Loucy (cell line): ENCODE data around the gene ARHGAP4.

Source experiments
- H2AFZ ChIP-seq: fragments of 200-600 bp; sonication (generic); 2 replicates; pipeline ENCODE4 v1.6.0; 2016; ENCODE audit warnings: antibody characterized with exemption, mild to moderate bottlenecking, low read length, moderate library complexity
- H3F3A ChIP-seq: fragments of 200-600 bp; 2 replicates; pipeline ENCODE4 v1.6.0; 2016; ENCODE audit warnings: antibody characterized with exemption, low read depth, mild to moderate bottlenecking
- H3K27me3 ChIP-seq: fragments of 200-600 bp; sonication (generic); 2 replicates; pipeline ENCODE4 v1.6.1; 2014; ENCODE audit warnings: low read length, mild to moderate bottlenecking; ENCODE audit not compliant: insufficient read depth, poor library complexity, severe bottlenecking
- H3K36me3 ChIP-seq: fragments of 200-600 bp; sonication (generic); 2 replicates; pipeline ENCODE4 v1.6.1; 2016; ENCODE audit warnings: low read length; ENCODE audit not compliant: insufficient read depth
- H3K4me1 ChIP-seq: fragments of 200-600 bp; sonication (generic); 2 replicates; pipeline ENCODE4 v1.5.1; 2014; ENCODE audit warnings: low read length, mild to moderate bottlenecking; ENCODE audit not compliant: insufficient read depth, poor library complexity, severe bottlenecking
- H3K4me2 ChIP-seq: fragments of 200-600 bp; sonication (generic); 2 replicates; pipeline ENCODE4 v1.6.0; 2014; ENCODE audit warnings: antibody characterized with exemption, low read length, low read depth, mild to moderate bottlenecking; ENCODE audit not compliant: poor library complexity, severe bottlenecking
- H3K4me3 ChIP-seq: fragments of 200-600 bp; sonication (generic); 2 replicates; pipeline ENCODE4 v1.5.1; 2014; ENCODE audit warnings: low read length, mild to moderate bottlenecking, mixed read lengths; ENCODE audit not compliant: poor library complexity, severe bottlenecking
- H3K79me2 ChIP-seq: fragments of 200-600 bp; sonication (generic); 2 replicates; pipeline ENCODE4 v1.6.1; 2014; ENCODE audit warnings: low read length; ENCODE audit not compliant: insufficient read depth
- H3K9ac ChIP-seq: fragments of 200-600 bp; sonication (generic); 2 replicates; pipeline ENCODE4 v1.6.0; 2014; ENCODE audit warnings: mild to moderate bottlenecking, low read depth, low read length, moderate library complexity; ENCODE audit not compliant: poor library complexity, severe bottlenecking
- H3K9me2 ChIP-seq: fragments of 200-600 bp; sonication (generic); replicated peaks from 2 replicates; pipeline ENCODE4 v1.6.1; 2016; ENCODE audit warnings: low read depth, low read length, mixed read lengths
- H3K9me3 ChIP-seq: fragments of 200-600 bp; sonication (generic); 2 replicates; pipeline ENCODE4 v1.6.1; 2014; ENCODE audit warnings: mild to moderate bottlenecking, antibody characterized with exemption, low read length, low read depth; ENCODE audit not compliant: insufficient read depth
- H4K20me1 ChIP-seq: fragments of 200-600 bp; sonication (generic); 2 replicates; pipeline ENCODE4 v1.6.0; 2014; ENCODE audit warnings: antibody characterized with exemption, low read length, mild to moderate bottlenecking; ENCODE audit not compliant: insufficient read depth, poor library complexity, severe bottlenecking
- CTCF ChIP-seq: fragments of 200-600 bp; sonication (generic); conservative IDR thresholded peaks from 2 replicates; pipeline ENCODE4 v1.5.1; 2014; ENCODE audit warnings: mild to moderate bottlenecking, antibody characterized with exemption, low read length
- EZH2phosphoT487 ChIP-seq: fragments of 200-600 bp; IDR thresholded peaks from 2 replicates; pipeline ENCODE4 v1.6.1; 2018; ENCODE audit warnings: antibody characterized with exemption, mild to moderate bottlenecking, moderate library complexity, borderline replicate concordance

The ARHGAP4 gene

GRCh38 chrX:153869473-153870287, 56.4 kb downstream of the ARHGAP4 start:
- no peaks in the 10 kb centered on the region for H3K79me2 ChIP-seq

GRCh38 chrX:153868576-153869472, 57.2 kb downstream of the ARHGAP4 start:
- TF ChIP-seq EZH2phosphoT487 (no peak), CTCF (no peak)
- Histone ChIP-seq H3K9me2 (no peaks in the 10 kb centered on the region), H2AFZ (no peak overlapping the region), H3K4me2 (no peak overlapping the region), H3K36me3 (no peaks in the 10 kb centered on the region), H3K4me1 (no peaks in the 10 kb centered on the region), H3K79me2 (no peaks in the 10 kb centered on the region), H3K9me3 (no peaks in the 10 kb centered on the region), H3F3A (no peaks in the 10 kb centered on the region), H3K4me3 (no peak overlapping the region), H3K27me3 (no peaks in the 10 kb centered on the region), H4K20me1 (no peaks in the 10 kb centered on the region), H3K9ac (no peak overlapping the region)

More at GRCh38 chrX:153869473-153870287, 56.4 kb downstream of the ARHGAP4 start:
- Histone ChIP-seq H3K27me3 (no peaks in the 10 kb centered on the region), H3K9ac (no peak overlapping the region), H2AFZ (no peak overlapping the region), H3K9me3 (no peaks in the 10 kb centered on the region), H3F3A (no peaks in the 10 kb centered on the region), H3K4me1 (no peaks in the 10 kb centered on the region), H3K9me2 (no peaks in the 10 kb centered on the region), H4K20me1 (no peaks in the 10 kb centered on the region), H3K4me2 (no peak overlapping the region), H3K36me3 (no peaks in the 10 kb centered on the region), H3K4me3 (no peak overlapping the region)
- no peak for TF ChIP-seq CTCF
- TF ChIP-seq EZH2phosphoT487 = no peak

GRCh38 chrX:153867671-153868070, 58.4 kb downstream of the ARHGAP4 start:
- no peak overlapping the region for H3K4me2 ChIP-seq
- no peaks in the 10 kb centered on the region for H4K20me1 ChIP-seq
- no peaks in the 10 kb centered on the region for H3K36me3 ChIP-seq
- no peak overlapping the region for H3K9ac ChIP-seq
- no peaks in the 10 kb centered on the region for H3K79me2 ChIP-seq
- H3K27me3 ChIP-seq = no peaks in the 10 kb centered on the region
- no peak for TF ChIP-seq CTCF
- TF ChIP-seq EZH2phosphoT487 = no peak
- H3F3A ChIP-seq = no peaks in the 10 kb centered on the region
- no peaks in the 10 kb centered on the region for H3K4me1 ChIP-seq
- no peaks in the 10 kb centered on the region for H3K9me2 ChIP-seq
- no peaks in the 10 kb centered on the region for H3K9me3 ChIP-seq
- no peak overlapping the region for H2AFZ ChIP-seq
- no peak overlapping the region for H3K4me3 ChIP-seq
